HG03060 (cell line): ENCODE measurements around the gene CGNL1.

ENCODE experiments used
- ATAC-seq: cut with Tn5 transposase; IDR thresholded peaks from one replicate; pipeline ENCODE4 v1.9.1; 2021; ENCODE audit warnings: low read depth, moderate number of reproducible peaks; ENCODE audit not compliant: unreplicated experiment

Gene CGNL1

GRCh38 chr15:57418635-57419034 lies 42.3 kb downstream of the CGNL1 start:
- ATAC-seq: no peak

- ATAC-seq: no peak
Measured at GRCh38 chr15:57419335-57419734, 43.0 kb downstream of the CGNL1 start.

- no peak for ATAC-seq
Measured at GRCh38 chr15:57421110-57421509, 44.8 kb downstream of the CGNL1 start.

- ATAC-seq: no peak
Measured at GRCh38 chr15:57421551-57421950, 45.2 kb downstream of the CGNL1 start.

GRCh38 chr15:57422113-57422754 lies 45.9 kb downstream of the CGNL1 start:
- ATAC-seq: peak; percentile 60

GRCh38 chr15:57423599-57424140 lies 47.4 kb downstream of the CGNL1 start:
- ATAC-seq: no peak

GRCh38 chr15:57424628-57425405 lies 48.5 kb downstream of the CGNL1 start:
- no peak for ATAC-seq

GRCh38 chr15:57425842-57426241 lies 49.5 kb downstream of the CGNL1 start:
- no peak for ATAC-seq

GRCh38 chr15:57427367-57427821 lies 51.1 kb downstream of the CGNL1 start:
- no peak for ATAC-seq

GRCh38 chr15:57432141-57432741 lies 55.9 kb downstream of the CGNL1 start:
- no peak for ATAC-seq

- ATAC-seq: no peak
Measured at GRCh38 chr15:57436166-57436565, 59.9 kb downstream of the CGNL1 start.

- no peak for ATAC-seq
Measured at GRCh38 chr15:57436961-57437360, 60.7 kb downstream of the CGNL1 start.

GRCh38 chr15:57437564-57437963 lies 61.3 kb downstream of the CGNL1 start:
- ATAC-seq: no peak

- no peak for ATAC-seq
Measured at GRCh38 chr15:57438166-57438565, 61.9 kb downstream of the CGNL1 start.

GRCh38 chr15:57439128-57440027 lies 63.1 kb downstream of the CGNL1 start:
- no peak for ATAC-seq

- ATAC-seq: no peak
Measured at GRCh38 chr15:57440167-57440566, 63.9 kb downstream of the CGNL1 start.

- no peak for ATAC-seq
Measured at GRCh38 chr15:57440799-57441198, 64.5 kb downstream of the CGNL1 start.

GRCh38 chr15:57442335-57442734 lies 66.0 kb downstream of the CGNL1 start:
- no peak for ATAC-seq

GRCh38 chr15:57443486-57443885 lies 67.2 kb downstream of the CGNL1 start:
- ATAC-seq: no peak

- ATAC-seq: no peak
Measured at GRCh38 chr15:57444877-57445513, 68.7 kb downstream of the CGNL1 start.
